Measurements from ENCODE around the gene FCRLB.
A peak's percentile ranks its signal among the peaks of the same experiment; 100 is the strongest.

- TF ChIP-seq DMBX1 (CRISPR knock-in tag; IDR thresholded peaks at IDR 0.05; ENCODE audit: borderline replicate concordance) (no peak; the same call in 1 of the 2 replicates), KDM1A (IDR thresholded peaks at IDR 0.05) (no peak), CTCF (IDR thresholded peaks at IDR 0.05 in 2 of 3, conservative IDR thresholded peaks at IDR 0.05 in 1 of 3; ENCODE audit: insufficient read depth in 2 of 3, low read depth in 1 of 3, low read length in 3 of 3) (peak; percentile 30 to 43 (median 38); a peak in 4 of 6 replicates), ARID2 (IDR thresholded peaks at IDR 0.05) (no peak), SPI1 (IDR thresholded peaks at IDR 0.05; ENCODE audit: borderline replicate concordance, low read depth, low read length) (no peak)
Observed at GRCh38 chr1:161749509-161750407, 28.4 kb downstream of the FCRLB start, which contains the start of gene DUSP12.

All from K562 (cell line).